ENCODE data around the gene CD82.
"Not testable (repeated sequence)": the region's sequence is repeated elsewhere in the genome, so short reads cannot be mapped to it uniquely, and the experiment has no call there.

Gene CD82

DNA sequence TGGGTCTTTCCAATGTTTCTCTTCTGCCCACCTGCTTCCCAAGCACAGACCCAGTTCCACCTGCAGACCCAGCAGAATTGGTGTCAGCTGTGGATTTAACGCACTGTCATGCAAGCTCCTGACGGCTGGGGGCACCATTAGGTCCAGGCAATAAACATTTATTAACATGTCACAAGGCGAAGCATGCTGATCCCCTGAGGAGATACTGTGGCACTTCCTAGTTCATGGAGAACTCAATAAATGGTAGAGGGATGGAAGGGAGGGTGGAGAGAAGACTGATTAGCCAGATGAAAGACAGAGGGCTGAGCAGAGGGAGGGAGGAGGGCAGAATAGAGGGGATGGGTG lies 93.0 kb downstream of the CD82 start:
- Mint-ChIP-seq H3K4me1 (no peaks in the 10 kb centered on the region), H3K9me3 (no peaks in the 10 kb centered on the region), H3K36me3 (ENCODE audit: insufficient read depth) (peaks cover 1% of the 10 kb centered on the region), H3K4me3 (no peak overlapping the region), H3K27ac (ENCODE audit: low read depth) (no peak overlapping the region), H3K27me3 (peaks cover 23% of the 10 kb centered on the region)
- ATAC-seq (replicated peaks; ENCODE audit: extremely low read depth, poor library complexity, severe bottlenecking) (no peak), DNase-seq (ENCODE audit: low spot score in 2 of 2) (no peak)

DNA sequence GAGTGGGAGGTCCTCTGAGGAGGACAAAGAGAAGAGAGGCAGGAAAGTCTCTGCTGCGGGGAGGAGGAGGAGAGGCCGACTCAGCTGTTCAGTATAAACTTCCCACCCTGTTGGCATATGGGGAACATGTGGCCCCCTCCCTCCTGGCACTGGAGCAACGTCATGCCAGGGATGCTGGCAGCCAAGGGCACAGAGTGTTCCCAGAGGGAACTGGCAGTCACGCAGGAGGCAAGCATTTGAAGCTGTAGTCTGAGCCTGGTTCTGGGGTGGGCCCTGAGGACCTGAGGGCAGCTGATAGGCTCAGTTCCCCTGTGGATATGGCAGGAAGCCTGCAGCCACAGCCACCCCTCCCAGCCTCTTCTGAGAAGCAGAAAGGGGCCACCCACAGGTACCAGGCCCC lies 94.2 kb downstream of the CD82 start:
- ATAC-seq (replicated peaks; ENCODE audit: extremely low read depth, poor library complexity, severe bottlenecking), result no peak
- H3K9me3 Mint-ChIP-seq, result no peaks in the 10 kb centered on the region
- no peak overlapping the region for H3K4me3 Mint-ChIP-seq
- H3K27me3 Mint-ChIP-seq, result peaks cover 12% of the 10 kb centered on the region
- no peaks in the 10 kb centered on the region for H3K4me1 Mint-ChIP-seq
- H3K36me3 Mint-ChIP-seq (ENCODE audit: insufficient read depth), result peaks cover 1% of the 10 kb centered on the region
- no peak for DNase-seq (ENCODE audit: low spot score in 2 of 2)
- H3K27ac Mint-ChIP-seq (ENCODE audit: low read depth), result no peak overlapping the region

DNA sequence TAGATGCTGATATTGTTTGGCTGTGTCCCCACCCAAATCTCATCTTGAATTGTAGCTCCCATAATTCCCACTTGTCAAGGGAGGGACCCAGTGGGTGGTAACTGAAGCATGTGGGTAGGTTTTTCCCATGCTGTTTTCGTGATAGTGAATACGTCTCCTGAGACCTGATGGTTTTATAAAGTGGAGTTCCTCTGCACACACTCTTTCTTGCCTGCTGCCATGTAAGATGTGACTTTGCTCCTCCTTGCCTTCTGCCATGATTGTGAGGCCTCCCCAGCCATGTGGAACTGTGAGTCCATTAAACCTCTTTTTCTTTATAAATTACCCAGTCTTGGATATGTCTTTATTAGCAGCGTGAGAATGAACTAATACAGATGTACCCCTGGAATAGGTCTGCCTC lies 95.1 kb downstream of the CD82 start:
- H3K4me1 Mint-ChIP-seq; H3K27ac Mint-ChIP-seq (ENCODE audit: low read depth); H3K9me3 Mint-ChIP-seq; H3K4me3 Mint-ChIP-seq; H3K36me3 Mint-ChIP-seq (ENCODE audit: insufficient read depth); ATAC-seq (replicated peaks; ENCODE audit: extremely low read depth, poor library complexity, severe bottlenecking); DNase-seq (ENCODE audit: low spot score in 2 of 2): not testable (repeated sequence)
- peaks cover 14% of the 10 kb centered on the region for H3K27me3 Mint-ChIP-seq

DNA sequence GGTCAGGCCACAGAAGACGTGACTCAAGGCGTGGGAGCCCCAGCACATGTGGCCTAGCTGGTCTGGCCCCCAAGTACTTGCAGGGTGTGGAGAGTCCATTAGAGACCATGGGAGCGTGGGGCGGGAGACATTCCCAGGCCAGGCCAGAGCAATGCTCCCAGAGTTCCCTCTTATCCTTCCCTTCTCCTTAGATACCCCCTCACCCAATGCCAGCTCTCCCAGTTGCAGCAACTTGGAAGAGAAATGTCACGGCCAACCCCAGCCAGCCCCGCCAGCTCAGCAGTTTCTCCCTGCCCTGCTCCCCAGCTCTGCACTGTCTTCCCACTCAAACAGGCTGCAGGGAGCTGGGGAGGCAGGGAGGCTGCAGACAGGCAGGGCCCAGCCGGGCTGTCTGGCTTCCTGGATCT lies 95.9 kb downstream of the CD82 start:
- Mint-ChIP-seq H3K9me3 (no peaks in the 10 kb centered on the region), H3K4me3 (no peak overlapping the region), H3K4me1 (no peaks in the 10 kb centered on the region), H3K27ac (ENCODE audit: low read depth) (no peak overlapping the region), H3K27me3 (peaks cover 14% of the 10 kb centered on the region), H3K36me3 (ENCODE audit: insufficient read depth) (peaks cover 1% of the 10 kb centered on the region)
- no peak for DNase-seq (ENCODE audit: low spot score in 2 of 2)
- no peak for ATAC-seq (replicated peaks; ENCODE audit: extremely low read depth, poor library complexity, severe bottlenecking)

Data from central memory CD8-positive, alpha-beta T cell (primary cell).